Uterus (tissue), 2 donors: Measurements from ENCODE around the gene TUBB1.

Experiments used
- POLR2A ChIP-seq, 2 donors: fragments of 450-650 bp; IDR thresholded peaks; one replicate each; pipeline ENCODE4 v1.6.1; 2016; ENCODE audit warnings: antibody characterized with exemption in 2 of 2, mild to moderate bottlenecking in 1 of 2, moderate library complexity in 1 of 2
- TF ChIP-seq, protein P1 (sequence below), 4 experiments: fragments of 200-600 bp in 2 of 4; fragments of 450-650 bp in 2 of 4; sonication (generic) in 2 of 4; IDR thresholded peaks; one replicate each; pipeline ENCODE4 v1.5.1; 2016 to 2019; ENCODE audit warnings: antibody characterized with exemption in 4 of 4, mild to moderate bottlenecking in 2 of 4, moderate library complexity in 1 of 4

GRCh38 chr20:59002388-59002787, 16.8 kb upstream of the TUBB1 start:
- TF ChIP-seq, protein P1, sequence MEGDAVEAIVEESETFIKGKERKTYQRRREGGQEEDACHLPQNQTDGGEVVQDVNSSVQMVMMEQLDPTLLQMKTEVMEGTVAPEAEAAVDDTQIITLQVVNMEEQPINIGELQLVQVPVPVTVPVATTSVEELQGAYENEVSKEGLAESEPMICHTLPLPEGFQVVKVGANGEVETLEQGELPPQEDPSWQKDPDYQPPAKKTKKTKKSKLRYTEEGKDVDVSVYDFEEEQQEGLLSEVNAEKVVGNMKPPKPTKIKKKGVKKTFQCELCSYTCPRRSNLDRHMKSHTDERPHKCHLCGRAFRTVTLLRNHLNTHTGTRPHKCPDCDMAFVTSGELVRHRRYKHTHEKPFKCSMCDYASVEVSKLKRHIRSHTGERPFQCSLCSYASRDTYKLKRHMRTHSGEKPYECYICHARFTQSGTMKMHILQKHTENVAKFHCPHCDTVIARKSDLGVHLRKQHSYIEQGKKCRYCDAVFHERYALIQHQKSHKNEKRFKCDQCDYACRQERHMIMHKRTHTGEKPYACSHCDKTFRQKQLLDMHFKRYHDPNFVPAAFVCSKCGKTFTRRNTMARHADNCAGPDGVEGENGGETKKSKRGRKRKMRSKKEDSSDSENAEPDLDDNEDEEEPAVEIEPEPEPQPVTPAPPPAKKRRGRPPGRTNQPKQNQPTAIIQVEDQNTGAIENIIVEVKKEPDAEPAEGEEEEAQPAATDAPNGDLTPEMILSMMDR (IDR thresholded peaks at IDR 0.05) = no peak
- no peak for TF ChIP-seq POLR2A (IDR thresholded peaks at IDR 0.05)
